ENCODE measurements around the gene LY6G5C. TPM values are rescaled to one million over a fixed set of nuclear protein-coding genes. Genes with fewer than 3 reads are reported as not detected.

Gene LY6G5C
- total RNA-seq, 2 experiments from 2014 or later = 4.3 to 5.5 TPM

DNA sequence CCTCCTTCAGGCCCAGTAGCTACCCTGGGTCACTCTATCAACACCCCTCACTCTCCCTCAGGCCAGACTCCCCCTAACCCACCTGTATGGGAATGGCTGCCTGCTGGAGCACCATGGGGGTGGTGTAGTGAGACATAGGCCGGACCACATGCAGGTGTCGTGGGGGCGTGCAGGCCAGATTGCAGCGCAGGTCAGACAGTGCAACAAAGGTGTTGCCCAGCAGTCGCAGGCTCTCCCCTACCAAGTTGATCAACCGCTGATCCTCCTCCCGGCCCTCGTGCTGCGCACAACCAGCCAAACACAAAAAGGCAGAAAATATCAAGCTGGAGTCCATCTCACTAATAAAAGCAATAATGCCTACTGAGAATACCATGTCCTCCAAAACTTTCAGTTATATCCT lies 35.5 kb downstream of the LY6G5C start:
- Mint-ChIP-seq H3K4me3 (no peak overlapping the region), H3K36me3 (ENCODE audit: low read depth) (peaks cover 69% of the 10 kb centered on the region), H3K4me1 (ENCODE audit: low read depth) (peaks cover 28% of the 10 kb centered on the region), H3K9me3 (ENCODE audit: insufficient read depth) (no peaks in the 10 kb centered on the region), H3K27ac (peak overlapping the region; percentile 10), H3K27me3 (ENCODE audit: low read depth) (no peaks in the 10 kb centered on the region)
- no peak for DNase-seq
- ChIA-PET POLR2A (interaction anchor here (2.5 kb wide), 1 partner anchor 20 kb away, joined by 7 read pairs; the partner anchor contains the start of gene GPANK1), CTCF (no interaction called here)
- ATAC-seq = no peak

DNA sequence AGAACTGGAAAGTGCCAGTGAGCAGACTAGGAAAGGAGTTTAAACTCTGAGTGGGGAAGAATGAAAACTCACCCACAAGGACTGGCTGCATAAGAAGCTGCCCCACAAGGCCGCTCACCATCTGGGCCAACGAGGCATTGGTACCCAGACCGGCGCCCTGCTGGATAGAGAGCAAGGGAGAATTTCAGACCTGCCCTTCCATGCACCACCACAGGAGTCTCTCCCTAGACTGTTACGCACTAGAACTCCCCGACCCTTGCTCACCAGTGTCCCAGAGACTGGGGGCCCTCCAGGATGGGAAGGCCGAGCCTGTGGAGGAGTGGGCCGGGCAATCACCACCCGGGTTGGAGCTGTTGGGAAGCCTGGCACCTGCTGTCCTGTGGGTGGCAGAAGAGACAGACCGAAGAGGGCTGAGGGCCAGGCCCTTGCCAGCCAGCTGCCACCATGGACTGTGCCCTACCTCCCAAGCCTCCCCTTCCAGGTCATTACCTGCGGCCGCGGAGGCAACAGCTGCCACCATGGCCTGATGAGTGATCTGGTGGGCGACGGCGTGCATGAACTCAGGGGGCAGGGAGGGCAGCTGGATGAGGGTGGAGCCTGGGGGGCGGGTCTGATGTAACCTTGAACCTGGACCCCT lies 36.9 kb downstream of the LY6G5C start:
- ChIA-PET POLR2A (interaction anchor here (0.5 to 2.5 kb wide), 2 partner anchors 19 to 21 kb away, joined by 3 to 7 read pairs; partner anchors contain the start of gene GPANK1), CTCF (no interaction called here)
- peaks cover 24% of the 10 kb centered on the region for H3K4me1 Mint-ChIP-seq (ENCODE audit: low read depth)

DNA sequence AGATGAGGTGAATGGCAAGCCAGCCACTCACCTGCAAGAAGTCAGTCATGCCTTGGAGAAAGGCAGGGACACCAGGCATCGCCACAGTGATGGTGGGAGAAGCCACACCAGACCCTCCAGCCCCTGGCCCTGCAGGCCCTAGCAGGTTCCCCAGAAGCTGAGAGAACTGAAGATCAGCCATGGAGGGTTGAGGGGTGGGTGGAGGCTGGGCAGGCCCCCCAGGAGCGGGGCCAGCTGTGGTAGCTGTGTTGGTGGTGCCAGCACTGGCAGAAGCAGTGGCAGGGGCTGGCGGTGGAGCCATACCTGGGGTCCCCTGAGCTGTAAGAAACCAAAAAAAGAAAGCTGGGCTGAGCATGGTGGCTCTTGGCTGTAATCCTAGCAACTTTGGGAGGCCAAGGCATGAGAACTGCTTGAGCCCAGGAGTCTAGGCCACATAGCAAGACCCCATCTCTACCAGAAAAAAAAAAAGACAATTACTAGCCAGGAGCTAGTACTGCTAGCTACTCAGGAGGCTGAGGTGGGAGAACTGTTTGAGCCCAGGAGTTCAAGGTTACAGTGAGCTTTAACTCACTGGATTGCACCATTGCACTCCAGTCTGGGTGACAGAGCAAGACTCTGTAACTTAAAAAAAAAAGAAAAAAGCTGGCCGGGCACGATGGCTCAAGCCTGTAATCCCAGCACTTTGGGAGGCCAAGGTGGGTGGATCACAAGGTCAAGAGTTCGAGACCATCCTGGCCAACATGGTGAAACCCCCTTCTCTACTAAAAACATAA lies 37.9 kb downstream of the LY6G5C start:
- H3K4me3 Mint-ChIP-seq = no peak overlapping the region
- ATAC-seq = no peak
- no peaks in the 10 kb centered on the region for H3K9me3 Mint-ChIP-seq (ENCODE audit: insufficient read depth)
- DNase-seq = no peak
- POLR2A ChIA-PET = interaction anchor here (0.5 to 2.5 kb wide), 3 partner anchors 20 to 60 kb away, joined by 3 to 7 read pairs (median 3); partner anchors contain the start of genes ABHD16A and GPANK1
- H3K4me1 Mint-ChIP-seq (ENCODE audit: low read depth) = peaks cover 18% of the 10 kb centered on the region
- H3K27me3 Mint-ChIP-seq (ENCODE audit: low read depth) = no peaks in the 10 kb centered on the region
- CTCF ChIA-PET = interaction anchor here (0.9 kb wide), 1 partner anchor 21 kb away, joined by 3 read pairs; no protein-coding TSS in a partner anchor
- H3K27ac Mint-ChIP-seq = no peak overlapping the region
- peaks cover 65% of the 10 kb centered on the region for H3K36me3 Mint-ChIP-seq (ENCODE audit: low read depth)

More for the DNA sequence above, 36.9 kb downstream of the LY6G5C start:
- Mint-ChIP-seq H3K27me3 (ENCODE audit: low read depth) (no peaks in the 10 kb centered on the region), H3K27ac (no peak overlapping the region), H3K9me3 (ENCODE audit: insufficient read depth) (no peaks in the 10 kb centered on the region), H3K4me3 (no peak overlapping the region), H3K36me3 (ENCODE audit: low read depth) (peaks cover 71% of the 10 kb centered on the region)
- ATAC-seq (no peak), DNase-seq (no peak)

DNA sequence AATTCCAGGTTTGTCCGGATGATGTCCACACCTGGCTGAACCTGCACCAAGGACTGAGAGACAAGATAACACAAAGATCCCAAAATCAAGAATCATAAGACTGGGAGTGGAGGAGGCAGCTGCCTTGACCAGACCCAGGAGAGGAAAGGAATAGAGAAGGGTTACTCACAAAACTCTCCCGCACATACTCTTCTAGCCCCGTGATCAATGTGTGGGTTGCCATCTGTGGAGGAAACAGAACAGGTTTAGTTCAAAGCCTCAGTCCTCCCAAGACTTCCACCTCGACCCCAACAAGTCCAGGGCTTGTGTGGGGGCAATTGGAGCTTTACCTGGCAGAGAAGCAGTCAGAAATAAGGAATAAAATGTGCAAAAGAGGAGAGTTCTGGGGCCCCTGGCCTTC lies 39.5 kb downstream of the LY6G5C start:
- Mint-ChIP-seq H3K27me3 (ENCODE audit: low read depth) (no peaks in the 10 kb centered on the region), H3K4me3 (no peak overlapping the region), H3K4me1 (ENCODE audit: low read depth) (peaks cover 18% of the 10 kb centered on the region), H3K27ac (peak overlapping the region; percentile 23), H3K36me3 (ENCODE audit: low read depth) (peaks cover 69% of the 10 kb centered on the region), H3K9me3 (ENCODE audit: insufficient read depth) (no peaks in the 10 kb centered on the region)
- ChIA-PET POLR2A (interaction anchor here (1.6 kb wide), 1 partner anchor 11 kb away, joined by 3 read pairs; the partner anchor contains the start of gene BAG6), CTCF (no interaction called here)
- ATAC-seq (no peak), DNase-seq (no peak)

DNA sequence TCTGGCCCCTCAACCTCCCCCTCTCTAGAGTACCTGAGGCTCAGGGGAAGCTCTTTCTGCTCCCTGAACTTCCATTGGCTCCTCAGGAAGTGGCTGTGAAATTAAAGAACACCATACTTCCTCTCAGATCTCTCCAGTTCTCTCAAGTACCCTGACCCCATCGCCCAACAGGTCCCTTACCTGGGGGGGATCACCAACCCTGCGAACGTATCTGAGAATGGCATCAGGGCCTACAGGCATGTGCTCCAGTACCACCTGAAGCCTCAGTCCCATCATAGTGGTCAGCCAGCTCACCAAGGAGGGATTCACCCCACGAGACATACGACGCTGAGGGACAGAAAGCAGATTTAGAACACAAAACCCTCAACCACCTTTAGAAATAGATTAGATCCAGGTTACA lies 40.3 kb downstream of the LY6G5C start:
- no peak for ATAC-seq
- Mint-ChIP-seq H3K4me1 (ENCODE audit: low read depth) (peaks cover 14% of the 10 kb centered on the region), H3K36me3 (ENCODE audit: low read depth) (peaks cover 70% of the 10 kb centered on the region), H3K9me3 (ENCODE audit: insufficient read depth) (no peaks in the 10 kb centered on the region), H3K27ac (no peak overlapping the region), H3K27me3 (ENCODE audit: low read depth) (no peaks in the 10 kb centered on the region), H3K4me3 (no peak overlapping the region)
- CTCF ChIA-PET = interaction anchor here (1.0 to 1.4 kb wide), 3 partner anchors 11 to 60 kb away, joined by 3 to 5 read pairs (median 4); no protein-coding TSS in a partner anchor
- no peak for DNase-seq
- POLR2A ChIA-PET = interaction anchor here (1.0 to 1.6 kb wide), 3 partner anchors 9 to 12 kb away, joined by 3 to 6 read pairs (median 3); partner anchors contain the start of gene BAG6

DNA sequence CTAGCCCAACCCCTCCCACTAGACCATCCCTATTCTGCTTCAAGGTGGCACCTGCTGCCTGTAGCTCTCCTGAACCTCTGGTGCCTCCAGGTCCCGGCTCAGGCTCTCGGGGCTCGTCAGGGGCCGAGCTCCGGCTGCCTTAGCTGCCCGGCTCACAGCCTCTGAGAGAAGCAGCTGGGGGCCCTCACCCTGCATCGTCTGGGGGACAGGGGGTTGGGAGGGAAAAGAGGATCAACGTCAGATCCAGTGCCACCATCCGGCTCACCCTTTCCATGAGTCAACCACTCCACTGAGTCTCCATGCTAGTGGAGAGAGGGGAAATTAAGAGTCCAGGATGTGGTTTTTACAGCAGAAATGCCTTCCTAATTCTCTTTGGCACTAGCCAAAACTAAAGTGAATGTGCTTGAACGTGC lies 41.4 kb downstream of the LY6G5C start:
- no peaks in the 10 kb centered on the region for H3K9me3 Mint-ChIP-seq (ENCODE audit: insufficient read depth)
- H3K4me3 Mint-ChIP-seq = no peak overlapping the region
- ChIA-PET CTCF (interaction anchor here (1.0 to 1.4 kb wide), 3 partner anchors 12 to 59 kb away, joined by 3 to 5 read pairs (median 4); no protein-coding TSS in a partner anchor), POLR2A (interaction anchor here (1.2 to 2.2 kb wide), 2 partner anchors 13 to 17 kb away, joined by 6 to 10 read pairs; partner anchors contain the start of gene BAG6)
- peaks cover 8% of the 10 kb centered on the region for H3K4me1 Mint-ChIP-seq (ENCODE audit: low read depth)
- H3K27me3 Mint-ChIP-seq (ENCODE audit: low read depth) = no peaks in the 10 kb centered on the region
- ATAC-seq (no peak), DNase-seq (no peak)
- peaks cover 65% of the 10 kb centered on the region for H3K36me3 Mint-ChIP-seq (ENCODE audit: low read depth)
- H3K27ac Mint-ChIP-seq = no peak overlapping the region

DNA sequence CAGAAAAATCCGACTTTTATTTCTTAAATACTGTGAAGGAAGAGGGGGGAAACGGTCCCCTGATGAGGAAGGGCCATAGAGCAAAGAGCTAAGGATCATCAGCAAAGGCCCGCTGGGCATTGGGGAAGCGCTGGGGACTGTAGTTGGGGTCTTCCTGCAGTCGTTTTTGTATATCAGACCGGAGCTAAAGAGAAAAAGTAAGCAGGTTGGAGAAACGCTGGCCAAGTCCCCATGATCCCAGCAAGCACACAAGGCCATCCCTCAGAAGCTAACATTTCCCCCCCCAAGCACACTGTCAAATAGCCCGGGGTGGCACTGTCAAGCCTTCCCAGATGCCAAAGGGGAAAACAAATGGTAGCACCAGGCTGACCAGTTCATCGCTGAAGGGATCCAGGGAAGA lies 41.8 kb downstream of the LY6G5C start:
- H3K27ac Mint-ChIP-seq = no peak overlapping the region
- CTCF ChIA-PET = interaction anchor here (1.2 kb wide), 1 partner anchor 58 kb away, joined by 3 read pairs; no protein-coding TSS in a partner anchor

DNA sequence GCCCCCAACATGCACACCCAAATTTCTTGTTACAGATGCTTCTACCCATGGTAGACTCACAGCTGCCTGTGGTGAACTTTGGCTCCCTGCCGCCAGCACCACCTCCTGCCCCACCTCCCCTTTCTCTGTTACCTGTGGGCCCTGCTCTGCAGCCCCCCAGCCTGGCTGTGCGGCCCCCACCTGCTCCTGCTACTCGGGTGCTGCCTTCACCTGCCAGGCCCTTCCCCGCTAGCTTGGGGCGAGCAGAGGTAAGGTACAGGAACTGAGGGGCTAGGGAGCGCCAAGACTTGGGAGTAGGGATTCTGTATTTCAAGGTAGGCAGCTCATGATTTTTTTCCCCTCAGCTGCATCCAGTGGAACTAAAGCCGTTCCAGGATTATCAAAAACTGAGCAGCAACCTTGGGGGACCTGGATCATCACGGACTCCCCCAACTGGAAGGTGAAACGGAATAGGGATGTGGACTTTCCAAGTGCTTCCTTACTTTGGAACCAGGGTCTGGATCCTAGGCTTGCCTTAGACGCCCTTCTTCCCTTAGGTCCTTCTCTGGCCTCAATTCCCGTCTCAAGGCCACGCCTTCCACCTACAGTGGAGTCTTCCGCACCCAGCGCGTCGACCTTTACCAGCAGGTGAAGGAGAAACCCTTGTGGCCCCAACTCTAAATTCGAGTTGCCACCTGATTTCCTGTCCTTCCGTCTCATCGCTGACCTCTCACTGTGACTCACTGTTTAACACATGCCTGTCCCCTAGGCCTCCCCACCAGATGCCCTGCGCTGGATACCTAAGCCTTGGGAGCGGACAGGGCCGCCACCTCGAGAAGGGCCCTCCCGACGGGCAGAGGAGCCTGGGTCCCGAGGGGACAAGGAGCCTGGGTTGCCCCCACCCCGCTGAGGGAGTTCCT lies 43.9 kb downstream of the LY6G5C start:
- H3K27ac Mint-ChIP-seq = no peak overlapping the region
- no peak for DNase-seq
- POLR2A ChIA-PET = interaction anchor here (0.9 kb wide), 1 partner anchor 14 kb away, joined by 3 read pairs; no protein-coding TSS in a partner anchor
- H3K4me3 Mint-ChIP-seq = no peak overlapping the region
- H3K27me3 Mint-ChIP-seq (ENCODE audit: low read depth) = no peaks in the 10 kb centered on the region
- H3K4me1 Mint-ChIP-seq (ENCODE audit: low read depth) = peaks cover 8% of the 10 kb centered on the region
- CTCF ChIA-PET = no interaction called here
- no peak for ATAC-seq
- no peaks in the 10 kb centered on the region for H3K9me3 Mint-ChIP-seq (ENCODE audit: insufficient read depth)
- H3K36me3 Mint-ChIP-seq (ENCODE audit: low read depth) = peaks cover 74% of the 10 kb centered on the region

More for the DNA sequence above, 41.8 kb downstream of the LY6G5C start:
- Mint-ChIP-seq H3K4me3 (no peak overlapping the region), H3K4me1 (ENCODE audit: low read depth) (peaks cover 8% of the 10 kb centered on the region), H3K9me3 (ENCODE audit: insufficient read depth) (no peaks in the 10 kb centered on the region), H3K27me3 (ENCODE audit: low read depth) (no peaks in the 10 kb centered on the region), H3K36me3 (ENCODE audit: low read depth) (peaks cover 68% of the 10 kb centered on the region)
- DNase-seq (no peak), ATAC-seq (no peak)
- POLR2A ChIA-PET = interaction anchor here (1.2 to 2.2 kb wide), 3 partner anchors 13 to 17 kb away, joined by 6 to 10 read pairs (median 6); partner anchors contain the start of gene BAG6

DNA sequence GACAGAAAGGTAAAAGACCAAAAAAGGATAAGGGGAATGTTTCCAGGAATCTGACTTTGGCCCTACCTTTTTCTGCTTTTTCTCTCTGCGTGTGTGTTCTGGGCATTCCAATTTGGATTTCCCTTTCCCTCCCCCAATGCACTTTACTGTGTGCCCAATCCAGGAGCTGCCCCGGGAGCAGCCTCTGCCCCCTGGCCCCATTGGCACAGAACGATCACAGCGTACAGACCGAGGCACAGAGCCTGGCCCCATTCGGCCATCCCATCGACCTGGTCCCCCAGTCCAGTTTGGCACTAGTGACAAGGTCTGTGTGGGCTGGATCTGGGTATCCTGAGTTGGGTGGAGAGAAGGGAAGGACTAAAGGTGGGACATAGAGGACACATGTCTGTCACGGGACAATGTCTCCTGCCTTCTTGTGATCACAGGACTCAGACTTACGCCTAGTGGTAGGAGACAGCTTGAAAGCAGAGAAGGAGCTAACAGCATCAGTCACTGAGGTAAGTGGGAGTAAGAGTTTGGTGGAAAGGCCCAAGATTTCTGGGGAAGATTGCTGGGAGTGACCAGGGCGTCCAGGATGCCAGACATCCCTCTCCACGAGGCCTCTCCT lies 45.8 kb downstream of the LY6G5C start:
- ChIA-PET POLR2A (interaction anchor here (1.0 to 2.0 kb wide), 2 partner anchors 12 to 17 kb away, joined by 4 to 6 read pairs; partner anchors contain the start of gene BAG6), CTCF (interaction anchor here (1.8 kb wide), 1 partner anchor 12 kb away, joined by 7 read pairs; no protein-coding TSS in a partner anchor)
- no peak overlapping the region for H3K4me3 Mint-ChIP-seq
- DNase-seq (no peak), ATAC-seq (no peak)
- peaks cover 77% of the 10 kb centered on the region for H3K36me3 Mint-ChIP-seq (ENCODE audit: low read depth)
- H3K4me1 Mint-ChIP-seq (ENCODE audit: low read depth) = peaks cover 8% of the 10 kb centered on the region
- H3K27ac Mint-ChIP-seq = no peak overlapping the region
- H3K9me3 Mint-ChIP-seq (ENCODE audit: insufficient read depth) = no peaks in the 10 kb centered on the region
- no peaks in the 10 kb centered on the region for H3K27me3 Mint-ChIP-seq (ENCODE audit: low read depth)

DNA sequence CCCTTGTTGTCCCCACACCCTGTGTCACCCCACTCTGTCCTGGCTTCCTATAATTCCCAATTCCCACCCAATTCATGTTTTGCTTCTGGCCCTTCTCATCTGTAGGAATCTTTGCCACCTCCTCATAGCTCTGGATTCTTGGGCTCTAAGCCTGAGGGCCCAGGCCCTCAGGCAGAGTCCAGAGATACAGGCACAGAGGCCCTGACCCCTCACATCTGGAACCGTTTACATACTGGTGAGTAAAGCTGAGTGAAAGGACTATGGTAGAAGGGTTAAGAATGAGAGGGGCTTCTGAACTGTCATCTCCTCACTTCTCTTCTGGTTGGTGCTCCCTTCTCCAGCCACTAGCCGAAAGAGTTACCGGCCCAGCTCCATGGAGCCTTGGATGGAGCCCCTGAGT lies 46.7 kb downstream of the LY6G5C start:
- peaks cover 4% of the 10 kb centered on the region for H3K4me1 Mint-ChIP-seq (ENCODE audit: low read depth)
- ChIA-PET CTCF (interaction anchor here (1.2 kb wide), 1 partner anchor 13 kb away, joined by 3 read pairs; no protein-coding TSS in a partner anchor), POLR2A (interaction anchor here (1.0 to 2.0 kb wide), 3 partner anchors 11 to 32 kb away, joined by 3 to 6 read pairs (median 4); partner anchors contain the start of genes BAG6 and CSNK2B)
- no peaks in the 10 kb centered on the region for H3K27me3 Mint-ChIP-seq (ENCODE audit: low read depth)
- H3K27ac Mint-ChIP-seq = no peak overlapping the region
- ATAC-seq (no peak), DNase-seq (no peak)
- H3K4me3 Mint-ChIP-seq = no peak overlapping the region
- peaks cover 77% of the 10 kb centered on the region for H3K36me3 Mint-ChIP-seq (ENCODE audit: low read depth)
- H3K9me3 Mint-ChIP-seq (ENCODE audit: insufficient read depth) = no peaks in the 10 kb centered on the region

Data from activated CD8-positive, alpha-beta T cell treated with anti-CD3 and anti-CD28 coated beads, Interleukin-2, amount 10 ng/mL, durations not matched to agents 7 days and 5 days (primary cell).